GM18499 (cell line): Measurements from ENCODE around the gene COL6A3.

Experiments
- ATAC-seq: cut with Tn5 transposase; IDR thresholded peaks from one replicate; pipeline ENCODE4 v1.9.1; 2021; ENCODE audit warnings: moderate number of reproducible peaks; ENCODE audit not compliant: insufficient read depth, unreplicated experiment

COL6A3 gene

DNA sequence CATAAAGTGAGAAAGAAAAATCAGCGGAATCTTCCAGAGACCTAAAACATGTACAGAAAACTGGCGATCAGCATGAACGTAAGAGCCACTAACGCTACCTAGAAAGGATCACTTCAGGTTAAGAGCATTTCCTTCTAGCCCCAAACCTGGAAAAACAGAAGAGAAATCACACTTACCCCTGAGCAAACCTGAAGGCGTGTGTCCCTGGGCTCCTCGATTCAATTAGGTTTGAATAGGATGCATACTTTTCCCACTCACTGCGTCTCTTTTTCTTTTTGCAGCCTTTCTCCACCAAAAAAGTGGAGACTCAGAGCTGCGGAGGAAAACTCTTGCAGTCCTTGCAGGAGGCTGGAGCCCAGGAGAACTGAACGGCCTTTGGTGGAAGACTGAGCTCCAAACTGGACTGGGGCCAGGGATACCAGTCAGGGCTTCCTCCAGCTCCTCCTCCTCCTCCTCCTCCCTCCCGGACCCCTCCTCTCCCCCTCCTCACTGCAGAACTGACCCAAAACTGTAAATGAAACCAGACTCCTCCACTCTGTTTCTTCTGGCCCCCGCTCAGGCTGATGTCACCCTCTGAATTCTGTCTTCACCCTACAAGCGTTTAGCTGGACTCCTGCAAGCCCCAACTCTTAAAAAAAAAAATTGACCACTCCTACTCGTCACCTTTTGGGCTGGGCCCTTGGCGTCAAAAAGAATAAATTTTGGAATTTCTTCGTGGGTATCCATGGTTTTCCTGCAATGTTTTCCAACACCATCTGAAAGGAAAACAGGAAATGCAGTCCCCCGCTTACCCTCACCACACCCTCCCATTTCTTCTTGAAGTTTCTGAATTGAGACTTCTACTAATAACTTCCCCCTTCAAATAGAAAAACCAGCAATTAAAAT is at the start of gene COL6A3:
TSS of gene COL6A3 (minus strand) at position 388 of the 885 bp plus-strand sequence. CDS start 17,347 bp downstream, outside the sequence.
- no peak for ATAC-seq

GRCh38 chr2:237459741-237460174 is 45.8 kb upstream of the COL6A3 start:
- no peak for ATAC-seq

DNA sequence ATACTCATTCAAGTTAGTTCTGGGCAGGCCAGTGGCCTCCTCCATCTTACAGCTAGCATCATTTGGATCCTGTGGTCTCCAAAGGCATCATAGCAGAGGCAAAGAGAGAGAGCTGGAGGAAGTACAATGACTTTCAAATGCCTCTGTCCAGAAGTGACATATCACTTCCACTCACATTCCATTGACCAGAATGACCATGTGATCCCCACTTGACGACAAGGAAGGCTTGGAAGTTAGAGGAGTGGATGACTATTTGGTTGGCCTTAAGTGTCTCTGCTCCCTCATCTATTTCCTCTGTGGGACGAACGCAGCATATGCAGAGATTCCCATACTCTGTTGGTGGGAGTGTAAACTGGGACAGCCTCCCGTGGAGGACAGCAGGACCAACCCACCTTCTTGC is 45.3 kb upstream of the COL6A3 start:
- ATAC-seq: no peak

- ATAC-seq: no peak
These were observed 44.6 kb upstream of the COL6A3 start for GRCh38 chr2:237458519-237458918.

- ATAC-seq: no peak
These were observed 43.5 kb upstream of the COL6A3 start for GRCh38 chr2:237457388-237457941.

DNA sequence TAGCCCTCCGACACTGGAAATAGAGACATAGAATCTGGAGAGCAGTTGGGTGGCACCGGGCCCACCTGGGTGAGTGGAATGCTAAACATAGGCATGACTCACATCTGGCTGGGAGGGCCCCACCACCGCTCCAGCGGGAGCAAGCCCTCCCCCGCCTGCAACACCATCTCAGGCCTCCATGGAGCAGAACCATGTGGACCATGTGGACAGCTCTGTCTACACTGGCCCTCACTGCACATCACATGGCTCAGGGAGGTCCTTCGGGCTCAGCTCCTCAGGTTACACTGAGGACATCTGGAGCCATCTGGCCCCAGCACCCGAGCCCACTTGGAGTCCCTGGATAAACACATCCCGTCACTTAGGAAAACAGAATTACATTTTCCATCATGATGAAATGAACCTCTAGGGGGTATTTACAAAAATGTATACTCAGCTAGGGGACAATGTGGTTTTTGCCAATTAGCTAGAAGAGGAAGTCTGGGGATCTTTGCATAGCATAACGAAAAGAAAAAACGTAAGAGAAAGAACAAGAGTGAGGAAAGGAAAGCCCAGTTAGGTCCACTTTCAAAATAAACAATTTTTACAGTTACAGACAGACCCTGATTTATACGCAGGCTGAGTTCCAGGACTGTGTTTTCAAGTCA is 42.4 kb upstream of the COL6A3 start:
- no peak for ATAC-seq

DNA sequence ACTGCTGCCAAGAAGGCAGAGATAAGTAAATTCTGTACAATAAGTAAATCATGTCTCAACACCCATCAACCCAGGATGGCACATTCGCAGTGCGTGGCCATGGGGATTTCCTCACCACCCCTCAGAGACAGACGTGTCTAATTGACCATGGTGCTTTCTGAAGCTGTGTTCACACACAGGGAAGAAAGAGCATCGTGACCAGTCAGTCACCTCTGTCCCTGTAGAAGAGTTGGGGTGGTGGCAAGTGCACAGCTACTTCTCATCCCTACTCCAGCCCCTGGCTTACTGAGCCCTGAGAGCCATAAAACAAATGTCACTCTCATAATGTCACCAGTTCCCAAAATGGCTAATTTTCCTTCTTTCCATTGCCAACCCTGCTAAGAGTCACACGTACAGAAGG is 41.8 kb upstream of the COL6A3 start:
- ATAC-seq: no peak

DNA sequence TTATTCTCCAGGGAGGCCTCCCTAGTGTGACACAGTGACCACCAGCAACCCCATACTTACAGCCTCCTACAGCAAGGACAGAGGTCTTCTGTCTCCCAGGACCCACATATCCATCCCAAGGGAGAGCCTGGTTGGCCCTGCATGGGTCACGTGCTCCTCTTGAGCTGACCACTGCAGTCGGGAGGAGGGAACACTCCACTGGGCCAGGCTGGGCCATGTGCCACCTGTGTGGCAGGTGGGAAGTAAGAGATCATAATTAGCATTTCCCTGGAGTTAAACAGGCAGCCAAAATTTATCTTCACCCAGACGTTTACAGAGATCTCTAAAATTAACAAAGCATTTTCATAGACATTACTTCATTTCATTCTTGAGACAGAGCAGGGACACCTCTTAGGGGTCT is 39.7 kb upstream of the COL6A3 start:
- no peak for ATAC-seq

GRCh38 chr2:237452861-237453260 is 38.9 kb upstream of the COL6A3 start:
- ATAC-seq: no peak

DNA sequence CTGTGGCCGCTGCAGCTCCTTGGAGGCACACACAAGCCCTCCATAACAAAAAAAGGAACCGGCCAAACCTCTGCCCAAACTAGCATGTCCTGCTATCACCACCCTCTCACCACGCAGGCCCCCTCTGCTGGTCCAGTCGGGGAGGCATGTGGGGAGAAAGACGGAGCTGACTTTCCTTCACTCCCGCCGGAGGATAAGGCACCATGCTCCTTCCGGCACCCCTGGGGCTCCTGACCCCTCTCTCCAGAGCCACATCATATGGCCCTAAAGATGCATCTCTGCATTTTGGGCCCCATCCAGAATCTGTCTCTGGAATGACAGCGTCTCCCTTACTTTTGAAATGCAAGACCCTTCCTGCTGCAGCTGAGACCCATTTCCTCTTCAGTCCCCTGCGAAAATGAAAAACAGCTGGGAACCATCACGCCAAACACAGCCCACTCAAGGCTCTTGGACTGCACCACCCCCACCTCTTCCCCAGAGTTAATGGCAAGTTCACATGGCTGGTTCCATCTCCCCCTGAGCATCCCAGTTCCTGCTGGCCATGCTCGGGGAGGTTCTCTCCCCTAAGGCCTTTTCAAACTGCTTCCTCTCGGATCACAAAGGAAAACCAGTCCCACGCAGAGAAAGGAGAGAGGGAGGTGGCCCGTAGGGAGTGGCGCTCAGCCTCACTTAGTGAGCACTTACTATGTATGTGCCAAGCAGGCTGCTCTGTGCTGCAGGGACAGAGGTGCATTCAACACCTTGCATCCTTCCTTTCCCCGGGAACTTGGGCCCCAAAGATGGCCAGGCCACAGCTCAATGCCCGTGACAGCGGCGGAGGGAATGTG is 37.9 kb upstream of the COL6A3 start:
- no peak for ATAC-seq

DNA sequence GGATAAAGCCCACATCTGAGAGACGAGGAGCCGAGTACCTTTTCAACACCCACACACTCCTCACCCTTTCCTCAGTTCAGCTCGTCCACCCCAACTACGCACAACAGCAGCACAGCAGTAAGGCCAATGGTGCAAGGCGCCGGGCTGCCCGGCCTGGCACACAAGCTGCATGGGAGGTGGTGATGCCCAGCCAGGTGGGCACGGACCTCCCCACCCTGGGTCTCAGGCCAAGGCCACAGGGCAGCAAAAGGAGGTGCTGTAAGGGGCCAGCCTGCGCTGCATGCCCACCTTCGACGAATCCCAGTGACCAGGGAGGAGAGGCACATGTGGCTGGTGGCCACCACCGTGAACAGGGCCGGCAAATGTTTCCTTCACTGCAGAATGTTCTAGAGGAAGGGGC is 36.6 kb upstream of the COL6A3 start:
- ATAC-seq: no peak

- ATAC-seq: no peak
These were observed 36.1 kb upstream of the COL6A3 start for GRCh38 chr2:237450108-237450507.

GRCh38 chr2:237449193-237449881 is 35.4 kb upstream of the COL6A3 start:
- no peak for ATAC-seq

DNA sequence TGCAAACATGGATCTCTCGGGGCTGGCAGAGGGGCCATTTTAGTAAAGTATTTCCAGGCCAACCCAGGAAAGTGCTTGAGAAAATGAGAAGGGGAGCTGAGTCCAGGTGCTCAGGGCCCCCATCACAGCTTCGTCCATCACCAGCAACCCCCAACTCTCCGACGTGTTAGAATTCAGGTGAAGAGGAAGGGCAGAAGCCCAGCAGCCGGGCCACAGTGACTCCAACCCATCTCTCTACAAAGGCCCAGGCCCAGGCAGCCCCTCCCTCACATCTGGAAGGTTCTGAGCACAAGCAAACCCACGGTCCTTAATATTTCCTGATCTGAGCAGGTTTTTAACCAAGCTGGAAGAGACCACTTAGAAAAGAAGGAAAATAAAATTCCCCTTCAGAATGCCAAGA is 34.7 kb upstream of the COL6A3 start:
- ATAC-seq: no peak

DNA sequence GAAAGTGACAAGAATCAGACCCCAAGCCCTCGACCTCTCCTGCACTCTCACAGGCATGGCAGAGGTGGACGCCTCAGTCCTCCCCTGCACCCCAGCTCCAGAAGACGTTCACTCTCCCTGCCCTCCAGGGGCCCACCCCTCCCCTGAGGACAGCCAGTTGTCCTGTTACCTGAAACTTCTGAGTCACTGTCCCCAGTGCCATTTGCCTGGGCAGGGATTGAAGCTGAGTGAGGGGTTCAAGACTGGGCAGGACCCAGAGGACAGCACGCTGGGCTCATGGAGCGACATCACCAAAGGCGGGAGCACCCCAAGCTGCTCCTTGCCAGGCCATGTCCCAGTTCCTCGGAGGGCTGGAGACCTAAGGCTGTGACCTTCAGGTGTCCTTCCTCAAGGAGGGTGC is 34.2 kb upstream of the COL6A3 start:
- no peak for ATAC-seq

- ATAC-seq: no peak
These were observed 33.5 kb upstream of the COL6A3 start for GRCh38 chr2:237447496-237447895.

DNA sequence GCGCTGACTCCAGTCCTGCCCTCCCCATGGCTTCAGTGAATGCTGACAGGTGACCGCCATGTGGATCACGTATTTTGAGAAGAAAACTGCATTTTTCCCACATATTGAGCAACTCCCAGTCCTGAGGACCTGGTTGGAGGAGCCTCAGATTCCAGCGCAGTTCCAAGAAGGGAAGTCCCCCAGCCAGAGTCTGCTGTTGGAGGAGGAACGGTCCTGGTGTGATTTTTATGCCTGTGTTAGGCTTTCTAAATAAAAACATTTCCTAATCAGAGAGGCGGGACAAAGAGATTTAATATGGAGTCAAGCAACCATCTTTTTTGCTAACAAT is 32.3 kb upstream of the COL6A3 start:
- ATAC-seq: no peak

DNA sequence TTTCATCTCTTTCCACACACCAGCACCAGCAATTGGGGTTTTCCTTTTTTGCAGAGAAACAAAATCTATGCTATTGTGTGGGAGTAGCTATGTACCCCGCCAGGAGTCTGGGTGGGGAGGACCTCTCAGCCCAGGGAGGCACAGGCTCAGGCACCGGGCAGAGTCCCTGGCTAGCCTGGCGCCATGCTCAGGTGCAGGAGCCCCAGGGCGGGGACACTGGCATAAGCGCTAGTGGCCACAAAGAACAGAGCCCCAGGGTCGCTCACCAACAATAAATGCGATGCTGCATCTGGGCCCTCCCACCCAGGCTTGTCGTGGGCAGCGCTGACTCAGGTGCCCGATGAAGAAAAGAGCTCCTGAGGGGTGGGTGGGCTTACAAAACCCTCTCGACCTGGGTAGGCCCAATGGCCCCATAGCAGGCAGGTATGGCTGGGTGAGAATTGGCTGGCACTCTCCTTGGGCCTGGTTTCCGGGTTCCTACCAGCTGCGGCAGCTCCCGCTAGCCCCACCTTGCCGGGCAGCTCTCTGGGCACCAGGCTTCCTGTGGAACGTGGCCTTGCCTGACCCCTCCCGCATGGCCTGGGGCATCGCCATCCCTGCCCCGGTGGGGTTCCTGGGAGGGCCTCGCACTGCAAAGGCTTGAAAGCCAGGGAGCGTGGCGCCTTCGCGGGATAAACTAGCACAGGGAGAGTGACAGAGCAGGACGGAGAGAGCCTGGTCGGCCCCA is 31.8 kb upstream of the COL6A3 start:
- no peak for ATAC-seq

DNA sequence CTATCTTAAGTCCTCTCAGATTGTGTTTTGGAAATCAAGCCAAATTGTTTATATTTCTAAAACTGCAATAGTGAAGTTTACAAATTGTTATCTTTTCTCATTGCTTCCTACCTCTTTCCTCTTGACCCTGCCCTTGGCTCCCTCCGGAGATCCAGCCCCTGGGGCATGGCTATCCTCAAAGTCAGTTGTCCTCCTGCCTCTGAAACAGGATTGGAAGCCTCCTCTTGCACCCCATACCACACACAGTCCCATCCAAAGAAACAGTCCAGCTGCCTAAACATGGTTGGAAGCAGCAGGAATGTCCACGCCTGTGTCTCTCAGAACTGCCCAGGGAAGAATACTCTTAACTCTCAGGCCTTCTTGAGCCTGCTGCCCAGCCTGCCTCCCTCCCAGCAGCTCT is 30.1 kb upstream of the COL6A3 start:
- ATAC-seq: no peak
